GM19372 (cell line): ENCODE results near the gene LSM8.
"Not testable (repeated sequence)": the region's sequence is repeated elsewhere in the genome, so short reads cannot be mapped to it uniquely, and the experiment has no call there.

Source experiments
- ATAC-seq: cut with Tn5 transposase; IDR thresholded peaks from one replicate; pipeline ENCODE4 v1.9.1; 2021; ENCODE audit warnings: mild to moderate bottlenecking, low read depth, moderate library complexity; ENCODE audit not compliant: unreplicated experiment

LSM8 gene

GRCh38 chr7:118183786-118184564 lies at the start of gene LSM8:
Gene LSM8 (plus strand): TSS chr7:118184164. CDS start chr7:118184224, 60 bp downstream.
- ATAC-seq = peak; percentile 98

DNA sequence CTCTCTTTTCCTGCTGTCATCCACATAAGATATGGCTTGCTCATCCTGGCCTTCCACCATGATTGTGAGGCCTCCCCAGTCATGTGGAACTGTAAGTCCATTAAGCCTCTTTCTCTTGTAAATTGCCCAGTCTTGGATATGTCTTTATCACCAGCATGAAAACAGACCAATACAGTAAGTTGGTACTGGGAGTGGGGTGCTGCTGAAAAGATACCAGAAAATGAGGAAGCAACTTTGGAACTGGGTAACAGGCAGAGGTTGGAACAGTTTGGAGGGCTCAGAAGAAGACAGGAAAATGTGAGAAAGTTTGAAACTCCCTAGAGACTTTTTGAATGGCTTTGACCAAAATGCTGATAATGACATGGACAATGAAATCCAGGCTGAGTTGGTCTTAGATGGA lies 49.5 kb upstream of the LSM8 start:
- ATAC-seq = not testable (repeated sequence)

DNA sequence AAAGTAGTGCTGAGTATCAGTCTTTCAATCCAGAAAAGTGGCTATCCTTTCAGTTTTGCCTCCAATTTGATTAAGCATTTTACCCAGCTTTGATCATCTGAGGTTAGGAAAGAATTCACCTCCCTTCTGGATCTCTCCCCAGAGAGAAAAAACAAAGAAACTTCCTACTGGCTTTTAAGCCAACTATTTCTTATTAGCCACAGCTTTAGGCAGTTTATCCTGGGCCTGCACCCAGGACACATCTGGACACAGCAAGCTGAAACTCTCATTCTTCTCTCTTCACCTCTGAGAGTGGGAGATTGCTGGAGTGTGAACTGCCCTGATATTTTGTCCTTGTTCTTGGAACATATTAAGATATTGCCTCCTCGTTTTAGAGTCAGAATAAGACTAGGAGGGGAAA lies 43.5 kb upstream of the LSM8 start:
- ATAC-seq = no peak

DNA sequence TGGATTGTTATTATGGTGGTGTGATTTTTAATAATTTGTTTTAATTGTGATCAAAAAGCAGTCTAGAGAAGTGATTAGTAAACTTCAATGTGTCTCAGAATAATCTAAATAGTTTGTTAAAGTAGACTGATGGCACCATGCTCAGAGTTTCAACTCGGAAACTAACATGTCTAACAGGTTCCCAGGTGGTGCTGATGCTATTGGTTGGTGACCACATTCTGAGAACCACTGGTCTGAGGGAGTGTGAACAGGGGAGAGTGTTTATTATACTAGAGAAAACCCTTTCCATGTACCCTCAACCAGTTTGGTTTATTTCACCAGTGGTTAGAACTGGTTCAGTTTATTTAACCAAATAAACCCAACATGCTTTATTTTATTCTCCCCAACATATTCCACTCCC lies 42.0 kb upstream of the LSM8 start:
- no peak for ATAC-seq

GRCh38 chr7:118148930-118149329 lies 35.0 kb upstream of the LSM8 start:
- ATAC-seq = no peak

DNA sequence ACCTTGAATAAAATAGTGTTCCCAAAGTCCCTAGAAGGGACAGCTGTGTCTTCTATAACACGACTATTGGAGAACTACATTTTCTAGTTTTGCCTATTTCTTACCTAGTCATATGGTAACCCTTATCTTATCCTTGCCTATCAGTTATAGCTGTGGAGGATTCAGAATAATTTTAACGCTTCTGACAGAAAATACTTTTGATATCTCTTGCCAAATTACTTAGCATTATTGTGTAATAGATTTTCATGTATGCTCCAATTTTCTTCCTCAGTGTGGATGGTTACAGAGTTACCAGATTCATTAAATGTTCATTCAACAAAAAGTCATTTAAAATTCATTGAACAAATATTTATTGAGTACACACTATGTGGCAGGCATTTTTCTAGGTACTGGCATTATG lies 34.6 kb upstream of the LSM8 start:
- ATAC-seq = no peak

GRCh38 chr7:118151671-118152070 lies 32.3 kb upstream of the LSM8 start:
- ATAC-seq = no peak

GRCh38 chr7:118152149-118152548 lies 31.8 kb upstream of the LSM8 start:
- no peak for ATAC-seq

DNA sequence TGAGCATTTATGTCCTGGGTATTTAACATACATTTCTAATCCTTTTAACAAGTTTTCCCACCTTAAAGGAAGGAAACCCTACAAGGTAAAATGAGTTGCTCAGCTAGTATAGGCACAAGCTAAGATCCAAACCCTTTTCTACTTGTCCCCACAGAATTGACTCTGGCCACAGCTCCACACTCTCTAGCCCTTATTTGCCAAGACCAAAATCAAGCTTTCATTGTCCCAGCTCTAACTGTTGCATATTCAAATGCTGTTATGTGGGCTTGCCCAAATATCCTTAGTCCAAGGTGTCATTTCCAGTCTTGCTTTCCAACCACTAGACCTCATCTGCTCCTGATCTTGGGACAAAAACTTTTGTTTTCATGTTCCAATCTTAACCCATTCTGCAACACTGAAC lies 31.3 kb upstream of the LSM8 start:
- no peak for ATAC-seq

GRCh38 chr7:118153551-118154177 lies 30.3 kb upstream of the LSM8 start:
- ATAC-seq = peak; percentile 54

DNA sequence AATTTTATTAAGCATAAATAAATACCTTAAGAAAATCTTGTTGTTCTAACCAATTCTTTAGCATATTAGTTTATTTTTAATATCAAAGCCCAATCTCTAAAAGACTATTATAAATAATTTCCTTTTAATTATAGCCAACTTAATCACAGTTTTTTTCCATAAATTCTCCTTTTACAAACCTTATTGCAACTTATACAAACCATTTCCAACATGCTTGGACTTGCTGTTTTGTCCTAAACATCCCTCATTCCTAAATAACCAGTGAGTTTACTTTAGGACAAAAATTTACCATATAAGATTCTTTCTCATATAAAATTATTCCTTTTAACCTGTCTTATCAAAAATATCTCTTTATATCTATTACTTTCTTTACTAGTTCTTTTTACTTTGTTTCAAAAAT lies 25.2 kb upstream of the LSM8 start:
- ATAC-seq = no peak

DNA sequence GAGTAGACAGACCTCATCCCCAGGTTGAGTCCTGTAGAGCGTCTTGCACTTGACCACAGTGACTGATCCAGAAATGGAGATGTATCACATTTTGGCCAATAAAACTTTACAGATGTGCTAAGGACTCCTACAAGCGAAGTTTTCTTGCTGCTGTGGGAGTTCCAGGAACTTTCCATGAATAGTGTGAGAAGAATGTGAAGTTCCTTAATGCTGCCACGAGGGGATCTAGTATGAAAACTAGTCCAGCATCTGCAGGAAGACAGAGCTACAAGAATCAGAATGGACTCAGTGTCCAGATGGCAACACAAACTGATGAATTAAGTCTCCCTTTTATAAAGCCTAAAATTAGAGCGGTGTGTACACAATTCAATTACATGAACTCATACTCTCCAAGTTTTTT lies 14.8 kb upstream of the LSM8 start:
- ATAC-seq = no peak

- no peak for ATAC-seq
These were observed 8.2 kb upstream of the LSM8 start for GRCh38 chr7:118175740-118176139.

- no peak for ATAC-seq
These were observed 4.8 kb upstream of the LSM8 start for GRCh38 chr7:118179191-118179590.

GRCh38 chr7:118182593-118183427 lies 1.2 kb upstream of the LSM8 start:
- no peak for ATAC-seq

GRCh38 chr7:118183428-118183785 lies 557 bp upstream of the LSM8 start:
- peak; percentile 7 for ATAC-seq

DNA sequence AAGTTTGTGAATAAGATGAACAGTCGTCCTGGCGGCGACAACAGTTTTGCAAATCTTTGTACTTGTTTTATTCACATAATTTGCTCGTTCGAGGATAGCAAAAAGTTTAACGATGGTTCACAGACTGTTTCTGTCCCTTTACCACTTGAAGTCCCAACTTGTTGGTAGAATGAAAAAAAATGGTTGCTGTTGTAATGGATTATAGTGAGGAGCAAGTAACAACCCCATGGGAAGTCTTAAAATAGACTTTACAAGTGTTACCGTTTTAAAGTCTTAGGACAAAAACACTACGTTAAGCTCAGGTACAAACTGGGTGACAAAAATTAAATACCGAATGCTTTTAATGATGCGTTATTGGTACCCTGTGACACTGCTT lies 589 bp downstream of the LSM8 start:
- ATAC-seq = no peak

DNA sequence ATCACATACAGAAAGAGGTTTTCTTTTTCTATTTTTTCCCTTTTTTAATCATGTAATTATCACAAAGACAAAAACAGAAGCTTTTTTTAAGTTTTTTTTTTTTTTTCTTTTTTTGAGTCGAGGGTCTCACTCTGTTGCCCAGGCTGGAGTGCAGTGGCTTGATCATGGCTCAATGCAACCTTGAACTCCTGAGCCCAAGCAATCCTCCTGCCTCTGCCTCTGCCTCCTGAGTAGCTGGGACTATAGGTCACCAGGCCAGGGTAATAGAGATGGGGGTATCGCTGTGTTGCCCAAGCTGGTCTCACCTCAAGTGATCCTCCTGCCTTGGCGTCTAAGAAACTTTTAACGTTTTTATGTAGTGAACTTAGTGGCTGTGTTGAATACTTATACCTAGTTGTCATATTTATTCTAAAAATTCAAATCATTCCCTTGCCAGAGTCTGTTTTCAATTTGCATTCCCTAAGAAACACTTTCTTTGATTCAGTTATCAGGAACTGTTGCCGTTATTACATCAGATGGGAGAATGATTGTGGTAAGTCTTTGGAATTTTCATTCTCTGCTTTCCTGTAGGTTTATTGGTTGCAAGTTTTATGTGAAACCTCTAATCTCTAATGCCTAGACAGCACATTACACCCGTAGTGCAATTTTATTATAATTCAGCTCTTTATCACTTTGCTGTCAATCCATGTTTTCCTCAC lies 1.3 kb downstream of the LSM8 start:
- ATAC-seq = no peak

- no peak for ATAC-seq
These were observed 2.5 kb downstream of the LSM8 start for GRCh38 chr7:118186501-118186900.

- no peak for ATAC-seq
These were observed 10.6 kb downstream of the LSM8 start for GRCh38 chr7:118194571-118194970.
